Stimulated activated CD8-positive, alpha-beta memory T cell treated with anti-CD3 and anti-CD28 coated beads, Interleukin-15, amount 100 ng/mL, for 1 hour (primary cell): ENCODE data around the gene SRGAP1.
"Not testable (repeated sequence)": the region's sequence is repeated elsewhere in the genome, so short reads cannot be mapped to it uniquely, and the experiment has no call there.

ENCODE experiments used
- DNase-seq: peaks from one replicate; pipeline ENCODE4 v3.0.0-alpha.2; 2020; ENCODE audit warnings: low read depth

SRGAP1 gene

GRCh38 chr12:63838411-63838810 is 6.1 kb upstream of the SRGAP1 start:
- no peak for DNase-seq

GRCh38 chr12:63841011-63841410 is 3.5 kb upstream of the SRGAP1 start:
- DNase-seq = no peak

GRCh38 chr12:63841571-63841970 is 2.9 kb upstream of the SRGAP1 start:
- no peak for DNase-seq

GRCh38 chr12:63842750-63843149 is 1.8 kb upstream of the SRGAP1 start:
- not testable (repeated sequence) for DNase-seq

- no peak for DNase-seq
Observed at GRCh38 chr12:63843254-63843720, 1.2 kb upstream of the SRGAP1 start.

- peak; percentile 40 for DNase-seq
Observed at GRCh38 chr12:63843721-63844390, 644 bp upstream of the SRGAP1 start.

- no peak for DNase-seq
Observed at GRCh38 chr12:63845726-63846125, 1.2 kb downstream of the SRGAP1 start.

GRCh38 chr12:63846238-63846967 is 1.9 kb downstream of the SRGAP1 start:
- DNase-seq = no peak

- no peak for DNase-seq
Observed at GRCh38 chr12:63848450-63848849, 4.0 kb downstream of the SRGAP1 start.

- DNase-seq = no peak
Observed at GRCh38 chr12:63849106-63849620, 4.7 kb downstream of the SRGAP1 start.

- DNase-seq = no peak
Observed at GRCh38 chr12:63849641-63850040, 5.1 kb downstream of the SRGAP1 start.

- DNase-seq = no peak
Observed at GRCh38 chr12:63853978-63854377, 9.5 kb downstream of the SRGAP1 start.

- no peak for DNase-seq
Observed at GRCh38 chr12:63855299-63855698, 10.8 kb downstream of the SRGAP1 start.

GRCh38 chr12:63857771-63858670 is 13.5 kb downstream of the SRGAP1 start:
- no peak for DNase-seq

GRCh38 chr12:63859880-63860279 is 15.4 kb downstream of the SRGAP1 start:
- not testable (repeated sequence) for DNase-seq

GRCh38 chr12:63862187-63862968 is 17.9 kb downstream of the SRGAP1 start:
- DNase-seq = no peak

GRCh38 chr12:63862969-63863230 is 18.4 kb downstream of the SRGAP1 start:
- no peak for DNase-seq

GRCh38 chr12:63863658-63864453 is 19.4 kb downstream of the SRGAP1 start:
- no peak for DNase-seq

- DNase-seq = no peak
Observed at GRCh38 chr12:63864454-63864706, 19.9 kb downstream of the SRGAP1 start.

- DNase-seq = no peak
Observed at GRCh38 chr12:63865448-63865847, 20.9 kb downstream of the SRGAP1 start.

- no peak for DNase-seq
Observed at GRCh38 chr12:63867053-63867452, 22.6 kb downstream of the SRGAP1 start.
